ENCODE results near the gene FUOM.

DNA sequence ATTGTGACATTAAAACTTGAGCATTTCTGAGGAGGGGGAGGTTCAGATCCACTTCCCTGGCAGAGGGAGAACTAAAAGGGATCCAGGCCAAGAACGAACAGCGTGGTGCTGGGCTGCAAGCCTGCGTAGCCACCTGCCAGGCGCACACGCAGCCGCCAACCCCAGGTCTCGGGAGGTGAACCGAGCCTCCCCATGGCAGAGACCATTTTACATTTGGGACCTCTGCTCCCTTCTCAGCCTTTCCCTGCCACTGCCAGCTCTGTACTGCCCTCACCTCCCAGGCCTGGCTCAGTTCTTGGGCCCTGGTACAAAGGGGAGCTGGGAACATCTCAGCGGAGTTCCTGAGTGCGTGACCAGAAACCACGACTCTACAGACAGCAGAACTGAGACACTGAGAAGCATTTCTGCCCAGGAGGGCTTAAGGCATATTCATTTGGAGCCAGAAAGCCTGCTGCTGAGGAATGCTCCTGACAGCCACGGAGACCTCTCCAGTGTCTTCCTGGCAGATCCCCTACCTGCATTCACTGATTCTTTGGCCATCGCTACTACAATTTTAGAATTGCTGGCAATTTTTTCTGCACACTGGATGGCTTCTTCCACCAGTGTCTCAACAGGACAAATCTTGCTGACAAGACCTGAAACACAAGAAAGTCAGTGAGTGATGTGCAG, 7.8 kb upstream of the FUOM start:
- TF ChIP-seq, protein P1, sequence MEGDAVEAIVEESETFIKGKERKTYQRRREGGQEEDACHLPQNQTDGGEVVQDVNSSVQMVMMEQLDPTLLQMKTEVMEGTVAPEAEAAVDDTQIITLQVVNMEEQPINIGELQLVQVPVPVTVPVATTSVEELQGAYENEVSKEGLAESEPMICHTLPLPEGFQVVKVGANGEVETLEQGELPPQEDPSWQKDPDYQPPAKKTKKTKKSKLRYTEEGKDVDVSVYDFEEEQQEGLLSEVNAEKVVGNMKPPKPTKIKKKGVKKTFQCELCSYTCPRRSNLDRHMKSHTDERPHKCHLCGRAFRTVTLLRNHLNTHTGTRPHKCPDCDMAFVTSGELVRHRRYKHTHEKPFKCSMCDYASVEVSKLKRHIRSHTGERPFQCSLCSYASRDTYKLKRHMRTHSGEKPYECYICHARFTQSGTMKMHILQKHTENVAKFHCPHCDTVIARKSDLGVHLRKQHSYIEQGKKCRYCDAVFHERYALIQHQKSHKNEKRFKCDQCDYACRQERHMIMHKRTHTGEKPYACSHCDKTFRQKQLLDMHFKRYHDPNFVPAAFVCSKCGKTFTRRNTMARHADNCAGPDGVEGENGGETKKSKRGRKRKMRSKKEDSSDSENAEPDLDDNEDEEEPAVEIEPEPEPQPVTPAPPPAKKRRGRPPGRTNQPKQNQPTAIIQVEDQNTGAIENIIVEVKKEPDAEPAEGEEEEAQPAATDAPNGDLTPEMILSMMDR (IDR thresholded peaks at IDR 0.05): no peak
- no peak for TF ChIP-seq POLR2A (IDR thresholded peaks at IDR 0.05)

Measured in testis (tissue), 2 donors.